Limb (tissue), 2 donors: ENCODE measurements around the gene ZNF793.

Experiments used
- DNase-seq, 2 donors: peaks; one replicate each; pipeline ENCODE4 v3.0.0-alpha.2; 2016; ENCODE audit errors: extremely low spot score in 2 of 2

ZNF793 gene

DNA sequence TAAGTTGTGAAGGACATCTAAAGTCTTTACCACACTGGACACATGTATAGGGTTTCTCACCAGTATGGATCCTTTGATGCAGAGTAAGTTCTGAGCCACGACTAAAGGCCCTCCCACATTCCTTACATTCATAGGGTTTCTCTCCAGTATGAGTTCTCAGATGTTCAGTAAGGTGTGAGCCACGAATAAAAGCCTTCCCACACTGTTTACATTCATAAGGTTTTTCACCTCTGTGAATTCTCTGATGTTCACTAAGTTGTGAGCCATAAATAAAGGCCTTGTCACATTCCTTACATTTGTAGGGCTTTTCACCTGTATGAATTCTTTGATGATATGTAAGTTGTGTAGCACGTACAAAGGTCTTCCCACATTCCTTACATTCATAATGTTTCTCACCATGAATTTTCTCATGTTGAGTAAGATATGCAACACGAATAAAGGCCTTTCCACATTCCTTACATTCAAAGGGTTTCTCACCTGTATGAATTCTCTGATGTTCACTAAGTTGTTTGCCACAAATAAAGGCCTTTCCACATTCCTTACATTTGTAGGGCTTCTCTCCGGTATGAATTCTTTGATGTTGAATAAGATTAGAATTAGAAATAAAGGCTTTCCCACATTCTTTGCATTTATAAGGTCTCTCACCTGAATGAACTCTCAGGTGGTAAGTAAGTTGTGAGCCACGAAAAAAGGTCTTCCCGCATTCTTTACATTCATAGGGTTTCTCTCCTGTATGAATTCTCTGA is 58.1 kb downstream of the ZNF793 start:
- DNase-seq, result no peak

DNA sequence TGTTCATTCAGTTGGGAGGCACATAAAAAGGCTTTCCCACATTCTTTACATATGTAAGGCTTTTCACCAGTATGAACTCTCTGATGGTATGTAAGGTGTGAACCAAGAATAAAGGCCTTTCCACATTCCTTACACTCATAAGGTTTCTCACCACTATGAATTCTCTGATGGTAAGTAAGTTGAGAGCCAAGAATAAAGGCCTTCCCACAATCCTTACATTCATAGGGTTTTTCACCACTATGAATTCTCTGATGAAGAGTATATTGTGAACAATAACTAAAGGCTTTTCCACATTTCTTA is 58.6 kb downstream of the ZNF793 start:
- no peak for DNase-seq

GRCh38 chr19:37572203-37572602 is 65.5 kb downstream of the ZNF793 start:
- DNase-seq, result no peak

DNA sequence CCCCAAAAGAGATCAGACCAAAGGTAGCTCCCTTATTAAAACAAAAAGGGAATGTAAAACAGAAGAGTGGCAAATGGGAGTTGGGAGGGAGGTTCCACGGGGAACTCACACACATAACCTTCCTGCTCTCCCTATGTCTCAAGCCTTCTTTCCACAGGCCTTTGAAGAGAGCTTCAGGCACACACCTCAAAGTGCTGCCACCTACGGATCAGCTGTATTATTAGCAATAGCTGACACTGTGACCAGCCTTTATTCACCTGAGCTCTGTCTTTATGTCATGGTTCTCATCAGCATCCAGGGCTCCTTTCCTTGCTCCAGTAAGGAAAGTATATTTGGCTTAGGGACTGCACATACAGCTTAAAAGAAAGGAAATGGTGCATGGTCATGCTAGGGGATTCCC is 76.6 kb downstream of the ZNF793 start:
- no peak for DNase-seq
